Measurements from ENCODE around the gene CTSZ. TPM values are rescaled to one million over a fixed set of nuclear protein-coding genes. Genes with fewer than 3 reads are reported as not detected.
A peak's percentile ranks its signal among the peaks of the same experiment; 100 is the strongest.

CTSZ gene
- total RNA-seq, 1 donor from 2014 or later: 34.2 TPM

DNA sequence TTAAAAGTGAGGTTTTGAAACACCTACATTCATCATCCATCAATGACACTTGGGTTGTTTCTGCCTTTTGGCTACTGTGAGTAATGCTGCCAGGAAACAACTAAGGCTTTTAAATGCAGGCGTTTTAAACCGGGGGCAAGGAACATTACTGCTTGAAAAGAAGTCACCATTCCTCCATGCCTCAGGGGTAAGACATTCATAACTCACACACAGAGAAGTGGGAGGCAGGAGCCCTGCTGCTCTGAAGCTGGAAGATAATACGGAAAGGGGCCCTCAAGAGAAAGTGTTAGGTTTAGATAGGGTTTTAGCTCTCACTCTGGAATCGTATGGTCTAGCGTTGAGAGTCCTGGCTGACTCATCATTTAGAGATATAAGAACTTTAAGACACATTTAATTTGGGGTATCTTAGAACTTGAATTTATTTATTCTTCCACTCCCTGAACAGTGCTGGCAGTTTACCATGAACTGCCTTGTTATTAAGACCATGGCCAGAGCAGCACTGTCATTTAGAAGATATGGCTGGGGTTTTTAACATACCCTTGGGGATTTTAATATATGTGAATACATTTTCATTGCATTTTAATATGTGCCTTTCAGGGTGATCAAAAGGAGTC lies 14.0 kb upstream of the CTSZ start:
- H3K27ac Mint-ChIP-seq: peak overlapping the region; percentile 69

DNA sequence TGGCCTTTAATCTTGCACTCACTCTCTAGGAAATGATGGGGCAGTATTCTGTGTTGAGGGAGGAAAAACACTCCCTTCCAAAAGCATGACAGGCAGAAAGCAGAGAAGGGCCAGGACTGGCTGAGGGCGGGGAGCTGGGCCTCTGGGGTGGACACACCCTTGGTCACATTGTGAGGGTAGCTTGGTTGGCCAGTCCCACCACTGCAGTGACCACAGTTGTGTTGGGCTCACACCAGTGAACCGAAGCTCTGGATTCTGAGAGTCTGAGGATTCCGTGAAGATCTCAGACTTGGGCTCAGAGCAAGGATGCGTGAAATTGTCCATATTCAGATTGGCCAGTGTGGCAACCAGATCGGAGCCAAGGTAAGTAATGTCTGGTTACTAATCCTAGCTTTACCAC lies 12.2 kb upstream of the CTSZ start, which contains the start of gene TUBB1:
Gene TUBB1 (plus strand): TSS at position 213 of the 400 bp plus-strand sequence. CDS start 94 bp downstream, at position 307.
- H3K79me2 ChIP-seq (ENCODE audit: low read depth): no peaks in the 10 kb centered on the region
- no peak within 1 kb of the TSS for H3K4me2 ChIP-seq
- H3K4me1 ChIP-seq: no peaks in the 10 kb centered on the region
- no peaks in the 10 kb centered on the region for H3K9me3 Mint-ChIP-seq
- peaks cover 14% of the 10 kb centered on the region for H3K4me1 Mint-ChIP-seq
- no peaks in the 10 kb centered on the region for H3F3A ChIP-seq (ENCODE audit: low read depth)
- H3K9ac ChIP-seq: no peak within 1 kb of the TSS
- TF ChIP-seq CTCF (IDR thresholded peaks at IDR 0.05) (no peak), EZH2phosphoT487 (IDR thresholded peaks at IDR 0.05) (no peak), EZH2 (IDR thresholded peaks at IDR 0.05) (no peak)
- no peak within 1 kb of the TSS for H3K4me3 Mint-ChIP-seq
- no peaks in the 10 kb centered on the region for H3K36me3 ChIP-seq
- H3K27me3 Mint-ChIP-seq (ENCODE audit: insufficient read depth, low read depth): peaks cover 6% of the 10 kb centered on the region
- H3K36me3 Mint-ChIP-seq: peaks cover 18% of the 10 kb centered on the region
- no peaks in the 10 kb centered on the region for H3K9me3 ChIP-seq (ENCODE audit: low read depth)
- H3K27me3 ChIP-seq: no peaks in the 10 kb centered on the region
- no peak within 1 kb of the TSS for H3K27ac ChIP-seq
- no peak within 1 kb of the TSS for H3K27ac Mint-ChIP-seq
- no peak for DNase-seq (ENCODE audit: low spot score)
- no peak within 1 kb of the TSS for H2AFZ ChIP-seq (replicated peaks)
- no peak within 1 kb of the TSS for H3K4me3 ChIP-seq
- no peaks in the 10 kb centered on the region for H4K20me1 ChIP-seq (ENCODE audit: low read depth)

More for the DNA sequence above, 14.0 kb upstream of the CTSZ start:
- Histone ChIP-seq H3K4me2 (no peak overlapping the region), H3K4me3 (no peak overlapping the region), H3K36me3 (no peaks in the 10 kb centered on the region), H3K9ac (no peak overlapping the region), H3K27ac (no peak overlapping the region), H3F3A (ENCODE audit: low read depth) (no peaks in the 10 kb centered on the region), H2AFZ (replicated peaks) (no peak overlapping the region), H4K20me1 (ENCODE audit: low read depth) (peaks cover 7% of the 10 kb centered on the region), H3K79me2 (ENCODE audit: low read depth) (peaks cover 2% of the 10 kb centered on the region), H3K27me3 (no peaks in the 10 kb centered on the region), H3K4me1 (no peaks in the 10 kb centered on the region), H3K9me3 (ENCODE audit: low read depth) (no peaks in the 10 kb centered on the region)
- Mint-ChIP-seq H3K27me3 (ENCODE audit: insufficient read depth, low read depth) (peaks cover 5% of the 10 kb centered on the region), H3K4me3 (no peak overlapping the region), H3K9me3 (no peaks in the 10 kb centered on the region), H3K4me1 (peaks cover 21% of the 10 kb centered on the region), H3K36me3 (peaks cover 29% of the 10 kb centered on the region)
- TF ChIP-seq CTCF (IDR thresholded peaks at IDR 0.05) (no peak), EZH2 (IDR thresholded peaks at IDR 0.05) (no peak), EZH2phosphoT487 (IDR thresholded peaks at IDR 0.05) (no peak)
- DNase-seq (ENCODE audit: low spot score): no peak

DNA sequence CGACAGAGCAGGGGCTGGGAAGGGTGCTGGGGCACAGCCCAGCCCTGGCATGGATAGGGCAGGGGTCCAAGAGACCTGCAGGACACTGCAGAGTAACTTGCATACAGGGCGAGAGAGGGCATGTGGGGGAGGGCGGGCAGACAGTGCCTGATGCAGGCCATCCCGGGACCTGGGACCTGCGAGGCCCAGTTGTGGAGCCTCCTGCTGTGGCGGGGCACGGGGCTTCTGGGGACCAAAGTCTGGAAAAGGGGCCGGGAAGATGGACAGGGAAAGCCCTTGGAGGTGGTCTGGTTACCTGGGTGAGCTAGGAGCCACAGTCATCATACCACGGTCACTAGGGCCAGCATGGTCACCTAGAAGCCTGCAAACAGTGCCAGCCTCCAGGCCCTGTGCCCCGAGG lies 11.8 kb upstream of the CTSZ start:
- Mint-ChIP-seq H3K27me3 (ENCODE audit: insufficient read depth, low read depth) (peaks cover 4% of the 10 kb centered on the region), H3K36me3 (peaks cover 15% of the 10 kb centered on the region), H3K27ac (no peak overlapping the region), H3K4me3 (no peak overlapping the region), H3K4me1 (peaks cover 14% of the 10 kb centered on the region), H3K9me3 (no peaks in the 10 kb centered on the region)
- no peak overlapping the region for H3K9ac ChIP-seq
- H3K27ac ChIP-seq: no peak overlapping the region
- H3K4me2 ChIP-seq: no peak overlapping the region
- H3F3A ChIP-seq (ENCODE audit: low read depth): no peaks in the 10 kb centered on the region
- no peaks in the 10 kb centered on the region for H3K36me3 ChIP-seq
- no peak for DNase-seq (ENCODE audit: low spot score)
- no peaks in the 10 kb centered on the region for H4K20me1 ChIP-seq (ENCODE audit: low read depth)
- H3K4me3 ChIP-seq: no peak overlapping the region
- H3K79me2 ChIP-seq (ENCODE audit: low read depth): no peaks in the 10 kb centered on the region
- H2AFZ ChIP-seq (replicated peaks): no peak overlapping the region
- no peaks in the 10 kb centered on the region for H3K9me3 ChIP-seq (ENCODE audit: low read depth)
- H3K4me1 ChIP-seq: no peaks in the 10 kb centered on the region
- no peak for TF ChIP-seq EZH2 (IDR thresholded peaks at IDR 0.05)
- TF ChIP-seq EZH2phosphoT487 (IDR thresholded peaks at IDR 0.05): no peak
- TF ChIP-seq CTCF (IDR thresholded peaks at IDR 0.05): no peak
- no peaks in the 10 kb centered on the region for H3K27me3 ChIP-seq
